SU-DHL-6 (cell line): ENCODE data around the gene SLC35G6.

Source experiments
- H2AFZ ChIP-seq: fragments of 200-600 bp; sonication (generic); 2 replicates; pipeline ENCODE4 v1.6.1; 2014; ENCODE audit warnings: low read depth, mild to moderate bottlenecking, moderate library complexity, mixed read lengths, antibody characterized with exemption, low read length; ENCODE audit not compliant: severe bottlenecking
- H3F3A ChIP-seq: fragments of 200-600 bp; shearing (Covaris generic); 2 replicates; pipeline ENCODE4 v1.6.0; 2016; ENCODE audit warnings: antibody characterized with exemption, mild to moderate bottlenecking; ENCODE audit not compliant: insufficient read depth
- H3K27ac ChIP-seq: fragments of 200-600 bp; sonication (generic); 2 replicates; pipeline ENCODE4 v1.5.1; 2016; ENCODE audit warnings: low read depth, mild to moderate bottlenecking, low read length, moderate library complexity, mixed read lengths
- H3K27me3 ChIP-seq: fragments of 200-600 bp; sonication (generic), shearing (Covaris generic); 2 replicates; pipeline ENCODE4 v1.6.0; 2014; ENCODE audit warnings: mild to moderate bottlenecking, low read length
- H3K36me3 ChIP-seq: fragments of 200-600 bp; sonication (generic); 2 replicates; pipeline ENCODE4 v1.6.1; 2014; ENCODE audit warnings: mild to moderate bottlenecking, low read length, mixed read lengths
- H3K4me2 ChIP-seq: fragments of 300-600, 200-600 bp; shearing (Covaris generic), sonication (generic); 2 replicates; pipeline ENCODE4 v1.6.0; 2014; ENCODE audit warnings: low read length, low read depth, mild to moderate bottlenecking; ENCODE audit not compliant: poor library complexity, severe bottlenecking
- H3K4me3 ChIP-seq: fragments of 200-600 bp; sonication (generic); 2 replicates; pipeline ENCODE4 v1.5.1; 2014; ENCODE audit warnings: antibody characterized with exemption, low read length, mild to moderate bottlenecking, mixed read lengths; ENCODE audit not compliant: insufficient read depth, poor library complexity, severe bottlenecking
- H3K79me2 ChIP-seq: fragments of 200-600 bp; sonication (generic); 2 replicates; pipeline ENCODE4 v1.6.1; 2014; ENCODE audit warnings: mild to moderate bottlenecking, low read length, moderate library complexity; ENCODE audit not compliant: insufficient read depth
- H3K9ac ChIP-seq: fragments of 200-600 bp; sonication (generic); 2 replicates; pipeline ENCODE4 v1.7.0; 2014; ENCODE audit warnings: mild to moderate bottlenecking, low read length
- H3K9me2 ChIP-seq: fragments of 200-600 bp; sonication (generic); replicated peaks from 2 replicates; pipeline ENCODE4 v1.6.1; 2014; ENCODE audit warnings: low read length; ENCODE audit not compliant: insufficient read depth
- H3K9me3 ChIP-seq: fragments of 200-600 bp; sonication (generic); 2 replicates; pipeline ENCODE4 v1.6.1; 2014; ENCODE audit warnings: low read length, mixed read lengths; ENCODE audit not compliant: insufficient read depth
- H4K20me1 ChIP-seq: fragments of 200-600 bp; sonication (generic); 2 replicates; pipeline ENCODE4 v1.6.1; 2014; ENCODE audit warnings: low read depth, mild to moderate bottlenecking, antibody characterized with exemption, low read length, moderate library complexity, mixed read lengths
- EZH2phosphoT487 ChIP-seq: fragments of 200-600 bp; sonication (generic), shearing (Covaris generic); conservative IDR thresholded peaks from 2 replicates; pipeline ENCODE4 v1.6.1; 2018; ENCODE audit warnings: mild to moderate bottlenecking, antibody characterized with exemption, low read length, moderate library complexity, mixed read lengths
- TF ChIP-seq, protein P1 (sequence below): fragments of 200-600 bp; sonication (generic); IDR thresholded peaks from one replicate; pipeline ENCODE4 v1.5.1; 2017; ENCODE audit warnings: antibody characterized with exemption, mild to moderate bottlenecking, low read length, moderate library complexity; ENCODE audit not compliant: insufficient read depth, poor library complexity, severe bottlenecking

The SLC35G6 gene

GRCh38 chr17:7497228-7497627, 16.0 kb downstream of the SLC35G6 start:
- Histone ChIP-seq H3F3A (no peaks in the 10 kb centered on the region), H3K9me2 (no peaks in the 10 kb centered on the region), H3K4me3 (no peak overlapping the region), H3K4me2 (no peak overlapping the region), H3K27me3 (no peaks in the 10 kb centered on the region), H3K9ac (no peak overlapping the region), H2AFZ (no peak overlapping the region), H3K79me2 (peaks cover 40% of the 10 kb centered on the region), H4K20me1 (0 out of 2 replicates have a peak, but pooled peaks cover 3% of the 10 kb centered on the region), H3K27ac (no peak overlapping the region), H3K9me3 (no peaks in the 10 kb centered on the region), H3K36me3 (peaks cover 5% of the 10 kb centered on the region)
- TF ChIP-seq, protein P1, sequence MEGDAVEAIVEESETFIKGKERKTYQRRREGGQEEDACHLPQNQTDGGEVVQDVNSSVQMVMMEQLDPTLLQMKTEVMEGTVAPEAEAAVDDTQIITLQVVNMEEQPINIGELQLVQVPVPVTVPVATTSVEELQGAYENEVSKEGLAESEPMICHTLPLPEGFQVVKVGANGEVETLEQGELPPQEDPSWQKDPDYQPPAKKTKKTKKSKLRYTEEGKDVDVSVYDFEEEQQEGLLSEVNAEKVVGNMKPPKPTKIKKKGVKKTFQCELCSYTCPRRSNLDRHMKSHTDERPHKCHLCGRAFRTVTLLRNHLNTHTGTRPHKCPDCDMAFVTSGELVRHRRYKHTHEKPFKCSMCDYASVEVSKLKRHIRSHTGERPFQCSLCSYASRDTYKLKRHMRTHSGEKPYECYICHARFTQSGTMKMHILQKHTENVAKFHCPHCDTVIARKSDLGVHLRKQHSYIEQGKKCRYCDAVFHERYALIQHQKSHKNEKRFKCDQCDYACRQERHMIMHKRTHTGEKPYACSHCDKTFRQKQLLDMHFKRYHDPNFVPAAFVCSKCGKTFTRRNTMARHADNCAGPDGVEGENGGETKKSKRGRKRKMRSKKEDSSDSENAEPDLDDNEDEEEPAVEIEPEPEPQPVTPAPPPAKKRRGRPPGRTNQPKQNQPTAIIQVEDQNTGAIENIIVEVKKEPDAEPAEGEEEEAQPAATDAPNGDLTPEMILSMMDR: no peak
- no peak for TF ChIP-seq EZH2phosphoT487

GRCh38 chr17:7497636-7498035, 16.4 kb downstream of the SLC35G6 start:
- Histone ChIP-seq H3K27ac (no peak overlapping the region), H3K27me3 (no peaks in the 10 kb centered on the region), H3K79me2 (peaks cover 36% of the 10 kb centered on the region), H2AFZ (no peak overlapping the region), H3K9me2 (no peaks in the 10 kb centered on the region), H3K9me3 (no peaks in the 10 kb centered on the region), H3K4me3 (no peak overlapping the region), H3K36me3 (peaks cover 5% of the 10 kb centered on the region), H3K4me2 (no peak overlapping the region), H3F3A (no peaks in the 10 kb centered on the region), H4K20me1 (0 out of 2 replicates have a peak, but pooled peaks cover 3% of the 10 kb centered on the region), H3K9ac (no peak overlapping the region)
- TF ChIP-seq, protein P1: no peak
- no peak for TF ChIP-seq EZH2phosphoT487

DNA sequence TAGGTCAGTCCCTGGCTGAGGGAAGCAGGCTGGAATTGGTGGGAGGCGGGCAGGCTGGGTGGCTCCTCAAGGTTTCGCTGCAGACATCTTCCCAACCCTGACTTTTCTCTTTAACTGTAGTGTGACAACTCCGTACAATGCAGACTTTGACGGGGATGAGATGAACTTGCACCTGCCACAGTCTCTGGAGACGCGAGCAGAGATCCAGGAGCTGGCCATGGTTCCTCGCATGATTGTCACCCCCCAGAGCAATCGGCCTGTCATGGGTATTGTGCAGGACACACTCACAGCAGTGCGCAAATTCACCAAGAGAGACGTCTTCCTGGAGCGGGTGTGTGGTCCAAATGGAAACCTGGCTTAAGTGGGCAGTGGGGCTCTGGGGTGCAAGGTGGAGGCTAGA, 17.9 kb downstream of the SLC35G6 start:
- Histone ChIP-seq H2AFZ (no peak overlapping the region), H3K4me3 (no peak overlapping the region), H3K4me2 (no peak overlapping the region), H3F3A (no peaks in the 10 kb centered on the region), H3K9me3 (no peaks in the 10 kb centered on the region), H3K27me3 (no peaks in the 10 kb centered on the region), H4K20me1 (0 out of 2 replicates have a peak, but pooled peaks cover 3% of the 10 kb centered on the region), H3K79me2 (peaks cover 21% of the 10 kb centered on the region), H3K9ac (no peak overlapping the region), H3K27ac (no peak overlapping the region), H3K9me2 (no peaks in the 10 kb centered on the region), H3K36me3 (peaks cover 8% of the 10 kb centered on the region)
- no peak for TF ChIP-seq EZH2phosphoT487
- TF ChIP-seq, protein P1: no peak
